NB4 (cell line): Measurements from ENCODE around the gene CCDC27.

ENCODE experiments used
- POLR2A ChIP-seq: IDR thresholded peaks from 2 replicates; pipeline ENCODE4 v1.6.1; 2011; ENCODE audit warnings: mild to moderate bottlenecking; ENCODE audit not compliant: insufficient read length; ENCODE audit errors: extremely low read depth
- TF ChIP-seq, protein P1 (sequence below): IDR thresholded peaks from one replicate; pipeline ENCODE4 v1.5.1; 2012; ENCODE audit warnings: low read depth, low read length

DNA sequence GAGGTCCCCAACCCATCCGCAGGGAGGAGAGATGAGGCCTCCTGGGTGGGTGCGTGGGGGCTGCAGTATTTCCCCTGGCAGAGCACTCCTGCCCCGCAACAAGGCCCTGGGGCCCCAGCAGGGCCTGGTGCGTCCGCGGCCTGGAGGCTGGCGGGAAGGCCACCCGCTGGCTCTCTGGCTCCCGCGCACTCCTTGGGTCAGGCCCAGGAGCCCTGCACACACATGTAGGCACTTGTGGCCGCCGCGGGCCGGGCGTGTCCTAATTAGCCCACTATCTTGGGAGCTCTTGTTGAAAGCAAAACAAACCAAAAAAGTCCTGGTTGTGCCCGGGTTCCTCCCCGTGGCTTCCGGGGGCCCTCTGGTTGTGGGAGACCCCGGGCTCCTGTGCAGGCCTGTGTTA lies 49.7 kb upstream of the CCDC27 start:
- TF ChIP-seq, protein P1, sequence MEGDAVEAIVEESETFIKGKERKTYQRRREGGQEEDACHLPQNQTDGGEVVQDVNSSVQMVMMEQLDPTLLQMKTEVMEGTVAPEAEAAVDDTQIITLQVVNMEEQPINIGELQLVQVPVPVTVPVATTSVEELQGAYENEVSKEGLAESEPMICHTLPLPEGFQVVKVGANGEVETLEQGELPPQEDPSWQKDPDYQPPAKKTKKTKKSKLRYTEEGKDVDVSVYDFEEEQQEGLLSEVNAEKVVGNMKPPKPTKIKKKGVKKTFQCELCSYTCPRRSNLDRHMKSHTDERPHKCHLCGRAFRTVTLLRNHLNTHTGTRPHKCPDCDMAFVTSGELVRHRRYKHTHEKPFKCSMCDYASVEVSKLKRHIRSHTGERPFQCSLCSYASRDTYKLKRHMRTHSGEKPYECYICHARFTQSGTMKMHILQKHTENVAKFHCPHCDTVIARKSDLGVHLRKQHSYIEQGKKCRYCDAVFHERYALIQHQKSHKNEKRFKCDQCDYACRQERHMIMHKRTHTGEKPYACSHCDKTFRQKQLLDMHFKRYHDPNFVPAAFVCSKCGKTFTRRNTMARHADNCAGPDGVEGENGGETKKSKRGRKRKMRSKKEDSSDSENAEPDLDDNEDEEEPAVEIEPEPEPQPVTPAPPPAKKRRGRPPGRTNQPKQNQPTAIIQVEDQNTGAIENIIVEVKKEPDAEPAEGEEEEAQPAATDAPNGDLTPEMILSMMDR = no peak
- no peak for TF ChIP-seq POLR2A
